IPS-15b (cell line): ENCODE measurements around the gene RNF212B.
"Not testable (repeated sequence)": the region's sequence is repeated elsewhere in the genome, so short reads cannot be mapped to it uniquely, and the experiment has no call there.

Experiments used
- H3K27me3 ChIP-seq: one replicate; pipeline ENCODE4 v1.6.1; 2013; ENCODE audit warnings: low read length; ENCODE audit not compliant: control insufficient read depth, insufficient read depth
- H3K36me3 ChIP-seq: one replicate; pipeline ENCODE4 v1.6.1; 2013; ENCODE audit warnings: low read length; ENCODE audit not compliant: control insufficient read depth, insufficient read depth
- H3K4me1 ChIP-seq: one replicate; pipeline ENCODE4 v1.6.1; 2013; ENCODE audit warnings: mild to moderate bottlenecking, low read length; ENCODE audit not compliant: control insufficient read depth, insufficient read depth
- H3K4me3 ChIP-seq: one replicate; pipeline ENCODE4 v1.5.1; 2013; ENCODE audit warnings: low read depth, low read length
- H3K9ac ChIP-seq: one replicate; pipeline ENCODE4 v1.6.1; 2013; ENCODE audit warnings: low read depth, mild to moderate bottlenecking, low read length
- H3K9me3 ChIP-seq: one replicate; pipeline ENCODE4 v1.6.1; 2013; ENCODE audit warnings: mild to moderate bottlenecking, low read length; ENCODE audit not compliant: control insufficient read depth, insufficient read depth

RNF212B gene, protein sequence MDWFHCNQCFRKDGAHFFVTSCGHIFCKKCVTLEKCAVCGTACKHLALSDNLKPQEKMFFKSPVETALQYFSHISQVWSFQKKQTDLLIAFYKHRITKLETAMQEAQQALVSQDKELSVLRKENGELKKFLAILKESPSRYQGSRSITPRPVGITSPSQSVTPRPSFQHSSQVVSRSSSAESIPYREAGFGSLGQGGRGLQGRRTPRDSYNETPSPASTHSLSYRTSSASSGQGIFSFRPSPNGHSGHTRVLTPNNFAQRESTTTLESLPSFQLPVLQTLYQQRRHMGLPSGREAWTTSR

GRCh38 chr14:23237772-23238594 lies at the start of gene RNF212B:
Gene RNF212B, plus strand, starts transcription at chr14:23237936. Its CDS starts 2,410 bp downstream, at chr14:23240346.
- H3K36me3 ChIP-seq: no peaks in the 10 kb centered on the region
- no peak within 1 kb of the TSS for H3K9ac ChIP-seq
- H3K4me1 ChIP-seq: no peaks in the 10 kb centered on the region
- H3K9me3 ChIP-seq: no peaks in the 10 kb centered on the region
- peak within 1 kb of the TSS; percentile 55 for H3K4me3 ChIP-seq
- no peaks in the 10 kb centered on the region for H3K27me3 ChIP-seq

DNA sequence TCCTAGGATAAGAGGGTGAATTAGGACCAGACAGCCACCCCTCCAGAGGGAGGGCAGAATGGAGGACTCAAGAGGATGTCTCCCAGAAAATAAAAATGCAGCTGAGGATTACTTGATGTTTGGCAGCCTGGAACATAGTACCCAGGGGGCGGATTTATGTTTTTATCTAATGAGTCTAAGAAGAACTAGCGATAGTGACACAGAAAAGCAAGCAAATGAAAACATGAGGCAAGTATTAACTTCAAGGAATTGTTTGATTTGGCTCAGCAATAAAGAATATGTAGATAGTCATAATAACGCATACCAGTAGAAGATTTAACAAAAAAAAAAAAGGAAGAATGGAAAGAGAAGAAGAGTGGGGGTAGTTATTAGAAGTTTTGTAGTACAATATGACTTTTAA lies 44.3 kb upstream of the RNF212B start:
- Histone ChIP-seq H3K36me3 (no peaks in the 10 kb centered on the region), H3K4me3 (no peak overlapping the region), H3K27me3 (no peaks in the 10 kb centered on the region), H3K9me3 (no peaks in the 10 kb centered on the region), H3K9ac (no peak overlapping the region), H3K4me1 (peaks cover 4% of the 10 kb centered on the region)

- H3K9me3 ChIP-seq: no peaks in the 10 kb centered on the region
- H3K36me3 ChIP-seq: no peaks in the 10 kb centered on the region
- no peak overlapping the region for H3K9ac ChIP-seq
- no peaks in the 10 kb centered on the region for H3K27me3 ChIP-seq
- peaks cover 15% of the 10 kb centered on the region for H3K4me1 ChIP-seq
- no peak overlapping the region for H3K4me3 ChIP-seq
Observed at GRCh38 chr14:23195552-23196101, 42.1 kb upstream of the RNF212B start.

GRCh38 chr14:23196487-23196886 lies 41.2 kb upstream of the RNF212B start:
- H3K36me3 ChIP-seq: not testable (repeated sequence)

DNA sequence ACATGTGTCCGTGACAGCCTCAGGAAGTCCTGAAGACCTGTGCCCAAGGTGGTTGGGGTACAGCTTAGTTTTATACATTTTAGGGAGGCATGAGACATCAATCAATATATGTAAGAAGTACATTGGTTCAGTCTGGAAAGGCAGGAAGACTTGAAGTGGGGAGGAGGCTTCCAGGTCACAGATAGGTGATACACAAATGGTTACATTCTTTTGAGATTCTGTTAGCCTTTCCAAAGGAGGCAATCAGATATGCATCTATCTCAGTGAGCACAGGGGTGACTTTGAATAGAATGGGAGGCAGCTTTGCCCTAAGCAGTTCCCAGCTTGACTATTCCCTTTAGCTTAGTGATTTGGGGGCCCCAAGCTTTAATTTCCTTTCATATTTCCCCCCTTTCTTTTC lies 38.6 kb upstream of the RNF212B start:
- not testable (repeated sequence) for H3K9ac ChIP-seq, H3K4me3 ChIP-seq, H3K27me3 ChIP-seq, H3K36me3 ChIP-seq, H3K9me3 ChIP-seq
- peaks cover 15% of the 10 kb centered on the region for H3K4me1 ChIP-seq

More at GRCh38 chr14:23196487-23196886, 41.2 kb upstream of the RNF212B start:
- H3K27me3 ChIP-seq, H3K9ac ChIP-seq, H3K4me3 ChIP-seq, H3K9me3 ChIP-seq: not testable (repeated sequence)
- H3K4me1 ChIP-seq: peaks cover 15% of the 10 kb centered on the region

- Histone ChIP-seq H3K4me3 (no peak overlapping the region), H3K4me1 (peaks cover 16% of the 10 kb centered on the region), H3K9me3 (no peaks in the 10 kb centered on the region), H3K36me3 (no peaks in the 10 kb centered on the region), H3K9ac (no peak overlapping the region), H3K27me3 (no peaks in the 10 kb centered on the region)
Observed at GRCh38 chr14:23202001-23202400, 35.7 kb upstream of the RNF212B start.

DNA sequence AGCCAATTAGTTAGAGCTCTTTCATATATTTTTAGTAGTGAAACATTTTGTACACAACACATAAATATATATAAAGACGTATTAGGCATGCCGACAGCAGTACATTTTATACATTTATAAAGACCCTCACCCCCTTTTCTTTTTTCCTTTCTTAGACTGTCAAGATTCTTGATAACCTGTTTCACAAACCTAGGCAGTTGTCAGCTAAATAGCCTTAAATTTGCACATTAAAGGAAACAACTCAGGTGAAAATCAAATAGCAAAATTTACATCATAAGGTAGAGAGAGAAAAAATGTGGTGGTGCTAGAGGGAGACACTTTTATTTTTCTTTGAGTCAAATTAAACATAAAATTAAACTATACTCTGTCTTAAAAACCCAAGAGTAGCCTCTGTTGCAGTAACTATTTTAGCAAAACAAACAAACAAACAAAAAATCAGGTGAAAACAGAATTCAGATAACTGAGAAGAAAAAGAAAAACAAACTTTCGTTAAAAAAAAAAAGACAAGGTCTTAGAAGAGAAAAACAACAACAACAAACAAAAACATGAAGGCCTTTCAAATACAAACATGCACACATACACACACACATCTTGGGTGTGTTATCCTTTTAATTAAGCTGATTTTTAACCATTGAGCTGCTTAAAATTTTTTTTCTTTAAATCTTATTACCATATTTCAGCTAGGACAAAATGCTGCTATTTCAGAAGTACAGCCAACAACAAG lies 31.2 kb upstream of the RNF212B start:
- no peaks in the 10 kb centered on the region for H3K36me3 ChIP-seq
- H3K4me3 ChIP-seq: no peak overlapping the region
- H3K9me3 ChIP-seq: no peaks in the 10 kb centered on the region
- H3K4me1 ChIP-seq: peaks cover 16% of the 10 kb centered on the region
- H3K27me3 ChIP-seq: no peaks in the 10 kb centered on the region
- no peak overlapping the region for H3K9ac ChIP-seq

GRCh38 chr14:23207146-23207540 lies 30.6 kb upstream of the RNF212B start:
- H3K4me3 ChIP-seq: no peak overlapping the region
- peak overlapping the region; percentile 28 for H3K9ac ChIP-seq
- no peaks in the 10 kb centered on the region for H3K36me3 ChIP-seq
- no peaks in the 10 kb centered on the region for H3K27me3 ChIP-seq
- H3K9me3 ChIP-seq: no peaks in the 10 kb centered on the region
- H3K4me1 ChIP-seq: peaks cover 16% of the 10 kb centered on the region

DNA sequence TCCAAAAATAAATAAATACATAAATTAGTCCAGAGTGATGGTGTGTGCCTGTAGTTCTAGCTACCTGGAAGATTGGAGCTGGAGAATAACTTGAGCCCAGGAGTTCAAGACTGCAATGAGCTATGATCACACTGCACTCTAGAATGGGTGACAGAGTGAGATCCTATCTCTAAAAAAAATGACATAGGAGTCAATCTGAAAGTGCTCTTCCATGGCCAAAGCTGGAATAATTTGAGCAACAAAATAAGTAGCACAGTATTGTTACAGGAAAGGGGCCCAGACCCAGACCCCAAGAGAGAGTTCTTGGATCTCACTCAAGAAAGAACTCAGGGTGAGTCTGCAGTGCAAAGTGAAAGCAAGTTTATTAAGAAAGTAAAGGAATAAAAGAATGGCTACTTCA lies 29.4 kb upstream of the RNF212B start:
- Histone ChIP-seq H3K4me1 (peaks cover 16% of the 10 kb centered on the region), H3K27me3 (no peaks in the 10 kb centered on the region), H3K9ac (no peak overlapping the region), H3K4me3 (no peak overlapping the region), H3K36me3 (no peaks in the 10 kb centered on the region), H3K9me3 (no peaks in the 10 kb centered on the region)

DNA sequence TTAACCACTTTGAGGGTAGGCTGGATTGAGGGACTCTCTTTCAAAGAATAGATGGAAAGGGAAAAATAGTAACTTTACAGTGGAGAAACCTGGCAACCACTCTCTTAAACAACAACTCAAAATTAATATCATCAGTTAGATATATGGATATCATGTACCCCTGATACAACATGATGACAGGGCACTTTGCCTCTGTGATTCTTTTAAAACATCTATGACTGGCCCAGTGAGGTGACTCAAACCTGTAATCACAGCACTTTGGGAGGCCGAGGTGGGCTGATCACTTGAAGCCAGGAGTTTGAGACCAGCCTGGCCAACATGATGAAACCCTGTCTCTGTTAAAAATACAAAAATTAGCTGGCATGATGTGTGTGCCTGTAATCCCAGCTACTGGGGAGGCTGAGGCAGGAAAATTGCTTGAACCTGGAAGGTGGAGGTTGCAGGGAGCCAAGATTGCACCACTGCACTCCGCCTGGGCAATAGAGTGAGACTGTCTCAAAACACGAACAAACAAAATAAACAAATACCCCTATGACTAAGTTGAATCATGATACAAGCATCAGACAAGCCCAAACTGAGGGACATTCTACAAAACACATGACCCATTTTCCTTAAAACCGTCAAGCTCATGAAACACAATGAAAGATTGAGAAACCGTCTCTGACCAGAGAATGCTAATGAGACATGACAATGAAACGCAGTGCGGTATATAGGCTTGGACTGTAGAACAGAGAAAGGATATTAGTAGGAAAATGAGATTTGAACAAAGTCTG lies 27.9 kb upstream of the RNF212B start:
- Histone ChIP-seq H3K4me1 (peaks cover 16% of the 10 kb centered on the region), H3K27me3 (no peaks in the 10 kb centered on the region), H3K36me3 (no peaks in the 10 kb centered on the region), H3K9ac (no peak overlapping the region), H3K4me3 (no peak overlapping the region), H3K9me3 (no peaks in the 10 kb centered on the region)

- Histone ChIP-seq H3K9me3 (no peaks in the 10 kb centered on the region), H3K27me3 (no peaks in the 10 kb centered on the region), H3K36me3 (no peaks in the 10 kb centered on the region), H3K9ac (no peak overlapping the region), H3K4me1 (peaks cover 5% of the 10 kb centered on the region), H3K4me3 (no peak overlapping the region)
Observed at GRCh38 chr14:23215421-23215820, 22.3 kb upstream of the RNF212B start.
